Ovary (tissue), 3 donors: ENCODE measurements around the gene EHBP1.

Experiments
- EP300 ChIP-seq: sonication (generic); formaldehyde crosslinking; IDR thresholded peaks from one replicate; pipeline ENCODE4 v1.6.1; 2017; ENCODE audit warnings: antibody characterized with exemption
- POLR2A ChIP-seq: fragments of 450-650 bp; IDR thresholded peaks from one replicate; pipeline ENCODE4 v1.6.1; 2017; ENCODE audit warnings: antibody characterized with exemption, mild to moderate bottlenecking, moderate library complexity
- TF ChIP-seq, protein P1 (sequence below), 3 donors: fragments of 450-650 bp in 2 of 3; fragments of 200-600 bp in 1 of 3; IDR thresholded peaks; one replicate each; pipeline versions ENCODE4 v1.5.1 to v1.8.0; 2016 to 2022; ENCODE audit warnings: antibody characterized with exemption in 3 of 3, mild to moderate bottlenecking in 1 of 3
- donor health status: DM: no; HTN: no; CAD: no.

DNA sequence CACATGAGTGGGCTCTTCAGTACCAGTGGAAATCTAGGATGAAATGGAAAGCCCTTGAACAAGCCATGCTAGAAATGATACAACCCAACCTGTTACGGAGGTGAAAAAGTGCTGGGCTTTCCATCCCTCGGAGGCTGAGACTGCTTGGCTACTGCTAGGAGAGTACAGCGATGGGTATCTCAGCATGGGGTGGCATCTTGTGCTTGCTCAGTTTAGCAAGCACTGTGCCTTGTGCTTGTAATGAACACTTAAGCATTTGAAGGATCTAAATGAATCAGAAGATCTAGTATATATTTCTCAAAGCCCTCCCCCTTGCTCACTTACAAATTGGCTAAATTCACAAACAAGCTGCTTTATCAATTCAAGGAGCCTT lies 44.3 kb upstream of the EHBP1 start:
- TF ChIP-seq, protein P1, sequence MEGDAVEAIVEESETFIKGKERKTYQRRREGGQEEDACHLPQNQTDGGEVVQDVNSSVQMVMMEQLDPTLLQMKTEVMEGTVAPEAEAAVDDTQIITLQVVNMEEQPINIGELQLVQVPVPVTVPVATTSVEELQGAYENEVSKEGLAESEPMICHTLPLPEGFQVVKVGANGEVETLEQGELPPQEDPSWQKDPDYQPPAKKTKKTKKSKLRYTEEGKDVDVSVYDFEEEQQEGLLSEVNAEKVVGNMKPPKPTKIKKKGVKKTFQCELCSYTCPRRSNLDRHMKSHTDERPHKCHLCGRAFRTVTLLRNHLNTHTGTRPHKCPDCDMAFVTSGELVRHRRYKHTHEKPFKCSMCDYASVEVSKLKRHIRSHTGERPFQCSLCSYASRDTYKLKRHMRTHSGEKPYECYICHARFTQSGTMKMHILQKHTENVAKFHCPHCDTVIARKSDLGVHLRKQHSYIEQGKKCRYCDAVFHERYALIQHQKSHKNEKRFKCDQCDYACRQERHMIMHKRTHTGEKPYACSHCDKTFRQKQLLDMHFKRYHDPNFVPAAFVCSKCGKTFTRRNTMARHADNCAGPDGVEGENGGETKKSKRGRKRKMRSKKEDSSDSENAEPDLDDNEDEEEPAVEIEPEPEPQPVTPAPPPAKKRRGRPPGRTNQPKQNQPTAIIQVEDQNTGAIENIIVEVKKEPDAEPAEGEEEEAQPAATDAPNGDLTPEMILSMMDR (IDR thresholded peaks at IDR 0.05), result no peak
- TF ChIP-seq POLR2A (no peak), EP300 (no peak)
